ENCODE measurements around the gene PBX3. TPM values are rescaled to one million over a fixed set of nuclear protein-coding genes. Genes with fewer than 3 reads are reported as not detected.

PBX3 gene
- total RNA-seq, 2 experiments from 2014 or later: 40.8 to 54.6 TPM

DNA sequence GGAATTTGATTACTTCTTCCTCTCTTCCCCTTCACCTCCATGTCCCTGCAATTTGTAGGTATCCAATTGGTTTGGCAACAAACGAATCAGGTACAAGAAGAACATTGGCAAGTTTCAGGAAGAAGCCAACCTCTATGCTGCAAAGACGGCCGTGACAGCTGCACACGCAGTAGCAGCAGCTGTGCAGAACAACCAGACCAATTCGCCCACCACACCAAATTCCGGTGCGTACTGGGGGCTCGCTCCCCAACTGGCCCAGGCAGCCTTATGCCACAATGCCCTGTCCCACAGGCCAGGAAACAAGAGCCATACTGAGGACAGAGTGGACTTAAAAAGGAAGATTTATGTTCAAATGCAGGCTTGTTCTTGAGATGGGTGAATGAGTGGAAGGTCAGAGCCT is 213.5 kb downstream of the PBX3 start:
- no peaks in the 10 kb centered on the region for H3K79me2 ChIP-seq (ENCODE audit: insufficient read depth, low read depth, low read length)
- CTCF ChIA-PET (ENCODE audit: unreplicated experiment): no interaction called here

DNA sequence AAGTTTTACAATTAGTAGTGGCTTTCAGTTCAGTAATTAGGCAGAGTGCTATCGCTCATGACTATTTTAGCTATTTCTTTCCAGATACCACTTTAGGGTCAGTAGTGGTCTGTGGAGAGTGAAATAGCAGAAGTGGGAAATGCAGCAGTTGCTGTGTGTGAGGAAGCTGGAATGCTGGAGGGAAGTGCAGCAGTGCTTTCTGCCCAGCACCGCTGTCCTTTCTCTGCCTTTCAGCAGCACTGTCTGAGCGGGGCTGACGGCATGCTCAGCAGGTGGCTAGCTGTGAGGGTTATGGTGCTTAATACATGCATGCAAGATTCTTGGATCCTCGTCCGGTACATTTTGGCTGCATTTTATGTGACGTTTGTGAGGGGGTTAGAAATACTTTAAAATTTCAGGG is 213.9 kb downstream of the PBX3 start:
- H3K4me3 ChIP-seq (ENCODE audit: low read depth, low read length, poor library complexity, severe bottlenecking): no peak overlapping the region
- no peak for DNase-seq (ENCODE audit: low spot score)
- intact Hi-C loops (cut with micrococcal nuclease; ENCODE audit: unreplicated experiment): no loop called here
- H3K4me2 ChIP-seq (ENCODE audit: low read length): no peak overlapping the region
- no peaks in the 10 kb centered on the region for H3K79me2 ChIP-seq (ENCODE audit: insufficient read depth, low read depth, low read length)
- ChIA-PET CTCF (ENCODE audit: unreplicated experiment) (no interaction called here), POLR2A (interaction anchor here (0.6 kb wide), 2 partner anchors 13 to 1010 kb away, joined by 3 to 4 read pairs; no protein-coding TSS in a partner anchor)
- no peak overlapping the region for H3K27ac ChIP-seq (ENCODE audit: low read depth, low read length, poor library complexity, severe bottlenecking)
- peaks cover 5% of the 10 kb centered on the region for H3K4me1 ChIP-seq (ENCODE audit: insufficient read depth, low read length, poor library complexity, severe bottlenecking)
- no peak overlapping the region for H2AFZ ChIP-seq (ENCODE audit: low read length)
- no peaks in the 10 kb centered on the region for H4K20me1 ChIP-seq (ENCODE audit: insufficient read depth, low read length)
- no peaks in the 10 kb centered on the region for H3K9me3 ChIP-seq (ENCODE audit: low read length)
- H3K36me3 ChIP-seq (ENCODE audit: insufficient read depth, low read length): no peaks in the 10 kb centered on the region
- H3K9me2 ChIP-seq (ENCODE audit: insufficient read depth, low read length): no peaks in the 10 kb centered on the region
- TF ChIP-seq, protein P1, sequence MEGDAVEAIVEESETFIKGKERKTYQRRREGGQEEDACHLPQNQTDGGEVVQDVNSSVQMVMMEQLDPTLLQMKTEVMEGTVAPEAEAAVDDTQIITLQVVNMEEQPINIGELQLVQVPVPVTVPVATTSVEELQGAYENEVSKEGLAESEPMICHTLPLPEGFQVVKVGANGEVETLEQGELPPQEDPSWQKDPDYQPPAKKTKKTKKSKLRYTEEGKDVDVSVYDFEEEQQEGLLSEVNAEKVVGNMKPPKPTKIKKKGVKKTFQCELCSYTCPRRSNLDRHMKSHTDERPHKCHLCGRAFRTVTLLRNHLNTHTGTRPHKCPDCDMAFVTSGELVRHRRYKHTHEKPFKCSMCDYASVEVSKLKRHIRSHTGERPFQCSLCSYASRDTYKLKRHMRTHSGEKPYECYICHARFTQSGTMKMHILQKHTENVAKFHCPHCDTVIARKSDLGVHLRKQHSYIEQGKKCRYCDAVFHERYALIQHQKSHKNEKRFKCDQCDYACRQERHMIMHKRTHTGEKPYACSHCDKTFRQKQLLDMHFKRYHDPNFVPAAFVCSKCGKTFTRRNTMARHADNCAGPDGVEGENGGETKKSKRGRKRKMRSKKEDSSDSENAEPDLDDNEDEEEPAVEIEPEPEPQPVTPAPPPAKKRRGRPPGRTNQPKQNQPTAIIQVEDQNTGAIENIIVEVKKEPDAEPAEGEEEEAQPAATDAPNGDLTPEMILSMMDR (conservative IDR thresholded peaks at IDR 0.05; ENCODE audit: low read length): no peak
- no peak for TF ChIP-seq EZH2phosphoT487 (IDR thresholded peaks at IDR 0.05; ENCODE audit: borderline replicate concordance, low read depth, low read length)
- BruUV-seq (replicated peaks): no TSS peak

More for the DNA sequence above, 213.5 kb downstream of the PBX3 start:
- Histone ChIP-seq H2AFZ (ENCODE audit: low read length) (no peak overlapping the region), H4K20me1 (ENCODE audit: insufficient read depth, low read length) (no peaks in the 10 kb centered on the region), H3K9me2 (ENCODE audit: insufficient read depth, low read length) (no peaks in the 10 kb centered on the region), H3K4me2 (ENCODE audit: low read length) (no peak overlapping the region), H3K4me3 (ENCODE audit: low read depth, low read length, poor library complexity, severe bottlenecking) (no peak overlapping the region), H3K4me1 (ENCODE audit: insufficient read depth, low read length, poor library complexity, severe bottlenecking) (peaks cover 5% of the 10 kb centered on the region), H3K27ac (ENCODE audit: low read depth, low read length, poor library complexity, severe bottlenecking) (no peak overlapping the region), H3K9me3 (ENCODE audit: low read length) (no peaks in the 10 kb centered on the region), H3K36me3 (ENCODE audit: insufficient read depth, low read length) (no peaks in the 10 kb centered on the region)
- BruUV-seq (replicated peaks): no TSS peak
- POLR2A ChIA-PET: interaction anchor here (0.6 kb wide), 1 partner anchor 1010 kb away, joined by 4 read pairs; no protein-coding TSS in a partner anchor
- TF ChIP-seq EZH2phosphoT487 (IDR thresholded peaks at IDR 0.05; ENCODE audit: borderline replicate concordance, low read depth, low read length): no peak
- TF ChIP-seq, protein P1 (conservative IDR thresholded peaks at IDR 0.05; ENCODE audit: low read length): no peak
- no peak for DNase-seq (ENCODE audit: low spot score)
- intact Hi-C loops (cut with micrococcal nuclease; ENCODE audit: unreplicated experiment): no loop called here

DNA sequence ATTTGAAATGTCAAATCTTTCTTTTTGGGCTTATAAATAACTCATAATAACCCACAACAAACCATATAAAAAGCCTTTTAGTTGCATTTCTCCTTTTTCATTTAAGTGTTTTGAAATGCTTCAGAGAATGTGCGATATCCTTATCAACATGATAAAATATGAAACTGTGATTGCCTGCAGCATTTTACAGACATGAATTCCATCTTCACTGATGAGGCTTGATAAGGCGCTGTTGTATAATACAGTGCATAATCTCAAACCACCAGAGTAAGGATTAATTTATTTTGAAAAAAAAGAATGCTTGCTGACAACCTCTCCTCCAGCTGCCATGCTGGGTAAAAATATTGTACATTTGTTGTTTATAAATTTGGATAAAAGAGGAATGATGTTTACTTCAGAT is 216.8 kb downstream of the PBX3 start:
- no peaks in the 10 kb centered on the region for H4K20me1 ChIP-seq (ENCODE audit: insufficient read depth, low read length)
- intact Hi-C loops (cut with micrococcal nuclease; ENCODE audit: unreplicated experiment): no loop called here
- H3K79me2 ChIP-seq (ENCODE audit: insufficient read depth, low read depth, low read length): no peaks in the 10 kb centered on the region
- no peaks in the 10 kb centered on the region for H3K9me2 ChIP-seq (ENCODE audit: insufficient read depth, low read length)
- no TSS peak for BruUV-seq (replicated peaks)
- H3K36me3 ChIP-seq (ENCODE audit: insufficient read depth, low read length): no peaks in the 10 kb centered on the region
- TF ChIP-seq, protein P1 (conservative IDR thresholded peaks at IDR 0.05; ENCODE audit: low read length): no peak
- no peak for TF ChIP-seq EZH2phosphoT487 (IDR thresholded peaks at IDR 0.05; ENCODE audit: borderline replicate concordance, low read depth, low read length)
- peaks cover 5% of the 10 kb centered on the region for H3K4me1 ChIP-seq (ENCODE audit: insufficient read depth, low read length, poor library complexity, severe bottlenecking)
- no peaks in the 10 kb centered on the region for H3K9me3 ChIP-seq (ENCODE audit: low read length)
- no peak overlapping the region for H3K4me3 ChIP-seq (ENCODE audit: low read depth, low read length, poor library complexity, severe bottlenecking)
- ChIA-PET POLR2A (no interaction called here), CTCF (ENCODE audit: unreplicated experiment) (no interaction called here)
- H3K27ac ChIP-seq (ENCODE audit: low read depth, low read length, poor library complexity, severe bottlenecking): no peak overlapping the region
- DNase-seq (ENCODE audit: low spot score): no peak
- H2AFZ ChIP-seq (ENCODE audit: low read length): no peak overlapping the region
- H3K4me2 ChIP-seq (ENCODE audit: low read length): no peak overlapping the region

Measured in OCI-LY7 (cell line).